RWPE2 (cell line): ENCODE measurements around the gene SNAPC3.
A peak's percentile ranks its signal among the peaks of the same experiment; 100 is the strongest.
"Not testable (repeated sequence)": the region's sequence is repeated elsewhere in the genome, so short reads cannot be mapped to it uniquely, and the experiment has no call there.

Experiments
- ATAC-seq: fragments of 200-7000 bp; cut with Tn5 transposase; 3 replicates; pipeline ENCODE4 v1.9.1; 2021; ENCODE audit warnings: low read depth
- DNase-seq: peaks from one replicate; pipeline ENCODE4 v3.0.0-alpha.2; 2020; ENCODE audit warnings: low spot score
- H3K27ac ChIP-seq: fragments of 450-650 bp; 2 replicates; pipeline ENCODE4 v1.5.1; 2017; ENCODE audit warnings: mild to moderate bottlenecking; ENCODE audit not compliant: poor library complexity, severe bottlenecking
- H3K27me3 ChIP-seq: fragments of 250-450 bp; sonication (Bioruptor Pico); 2 replicates; pipeline ENCODE4 v1.5.1; 2021; ENCODE audit warnings: mild to moderate bottlenecking, moderate library complexity; ENCODE audit not compliant: insufficient read depth, poor library complexity, severe bottlenecking
- H3K36me3 ChIP-seq: fragments of 250-450 bp; sonication (Bioruptor Pico); 2 replicates; pipeline ENCODE4 v1.5.1; 2020; ENCODE audit warnings: low read depth, mild to moderate bottlenecking, moderate library complexity
- H3K4me1 ChIP-seq: fragments of 250-450 bp; sonication (Bioruptor Pico); 2 replicates; pipeline ENCODE4 v1.5.1; 2021; ENCODE audit warnings: mild to moderate bottlenecking, moderate library complexity; ENCODE audit not compliant: insufficient read depth, poor library complexity, severe bottlenecking
- H3K4me3 ChIP-seq: fragments of 250-450 bp; sonication (Bioruptor Pico); 2 replicates; pipeline ENCODE4 v1.5.1; 2021; ENCODE audit warnings: mild to moderate bottlenecking, moderate library complexity; ENCODE audit not compliant: severe bottlenecking
- H3K9me3 ChIP-seq: fragments of 250-450 bp; sonication (Bioruptor Pico); 2 replicates; pipeline ENCODE4 v1.5.1; 2021; ENCODE audit warnings: mild to moderate bottlenecking, moderate library complexity; ENCODE audit not compliant: severe bottlenecking
- TF ChIP-seq, protein P1 (sequence below): fragments of 450-650 bp; IDR thresholded peaks from one replicate; pipeline ENCODE4 v1.5.1; 2017; ENCODE audit warnings: mild to moderate bottlenecking, moderate library complexity; ENCODE audit not compliant: poor library complexity, severe bottlenecking

The SNAPC3 gene

DNA sequence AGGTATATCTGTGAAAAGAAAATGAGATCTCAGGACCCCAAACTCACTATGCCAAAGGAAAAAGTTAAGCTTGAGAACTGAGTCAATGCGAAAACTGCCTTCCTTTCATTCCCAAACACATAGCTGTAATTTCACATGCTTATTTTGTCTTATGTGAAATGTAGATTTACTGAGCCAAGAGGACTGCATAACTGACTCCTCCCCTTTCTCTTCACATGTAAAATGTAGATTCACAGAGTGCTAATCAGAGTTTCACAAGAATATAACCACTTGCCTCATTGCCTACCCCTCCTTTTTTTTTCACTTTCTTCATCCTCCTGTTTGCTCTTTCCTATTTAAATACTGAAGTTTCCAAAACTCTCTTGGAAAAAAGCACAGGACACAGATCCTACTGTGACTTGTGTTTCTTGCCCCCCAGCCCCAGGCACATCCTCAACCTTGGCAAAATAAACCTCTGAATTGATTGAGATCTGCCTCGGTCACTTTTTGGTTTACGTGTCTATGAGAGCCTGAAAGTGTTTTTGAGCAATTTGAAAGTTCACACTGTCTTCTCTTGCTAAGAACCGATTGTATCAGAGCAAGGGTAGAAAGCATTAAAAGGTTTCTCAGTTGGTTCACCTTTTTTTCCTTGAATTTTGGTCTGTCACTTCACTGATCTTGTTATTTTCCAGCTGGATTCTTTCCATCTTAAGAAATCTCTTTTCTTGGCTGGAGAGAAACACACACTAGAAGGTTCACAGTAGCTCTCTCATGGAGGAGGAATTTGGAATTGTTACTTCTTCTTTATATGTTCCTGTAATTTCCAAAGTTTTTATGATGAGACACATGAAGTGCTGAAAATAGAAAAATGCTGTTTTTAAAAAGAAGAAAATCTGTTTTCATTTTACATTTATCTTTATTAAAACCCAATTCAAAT, 44.8 kb upstream of the SNAPC3 start:
- ATAC-seq: no peak
- DNase-seq: no peak
- H3K4me1 ChIP-seq: no peaks in the 10 kb centered on the region
- H3K36me3 ChIP-seq: no peaks in the 10 kb centered on the region
- no peaks in the 10 kb centered on the region for H3K27me3 ChIP-seq
- H3K27ac ChIP-seq: no peak overlapping the region
- H3K4me3 ChIP-seq: no peak overlapping the region
- TF ChIP-seq, protein P1, sequence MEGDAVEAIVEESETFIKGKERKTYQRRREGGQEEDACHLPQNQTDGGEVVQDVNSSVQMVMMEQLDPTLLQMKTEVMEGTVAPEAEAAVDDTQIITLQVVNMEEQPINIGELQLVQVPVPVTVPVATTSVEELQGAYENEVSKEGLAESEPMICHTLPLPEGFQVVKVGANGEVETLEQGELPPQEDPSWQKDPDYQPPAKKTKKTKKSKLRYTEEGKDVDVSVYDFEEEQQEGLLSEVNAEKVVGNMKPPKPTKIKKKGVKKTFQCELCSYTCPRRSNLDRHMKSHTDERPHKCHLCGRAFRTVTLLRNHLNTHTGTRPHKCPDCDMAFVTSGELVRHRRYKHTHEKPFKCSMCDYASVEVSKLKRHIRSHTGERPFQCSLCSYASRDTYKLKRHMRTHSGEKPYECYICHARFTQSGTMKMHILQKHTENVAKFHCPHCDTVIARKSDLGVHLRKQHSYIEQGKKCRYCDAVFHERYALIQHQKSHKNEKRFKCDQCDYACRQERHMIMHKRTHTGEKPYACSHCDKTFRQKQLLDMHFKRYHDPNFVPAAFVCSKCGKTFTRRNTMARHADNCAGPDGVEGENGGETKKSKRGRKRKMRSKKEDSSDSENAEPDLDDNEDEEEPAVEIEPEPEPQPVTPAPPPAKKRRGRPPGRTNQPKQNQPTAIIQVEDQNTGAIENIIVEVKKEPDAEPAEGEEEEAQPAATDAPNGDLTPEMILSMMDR: no peak
- H3K9me3 ChIP-seq: no peaks in the 10 kb centered on the region

DNA sequence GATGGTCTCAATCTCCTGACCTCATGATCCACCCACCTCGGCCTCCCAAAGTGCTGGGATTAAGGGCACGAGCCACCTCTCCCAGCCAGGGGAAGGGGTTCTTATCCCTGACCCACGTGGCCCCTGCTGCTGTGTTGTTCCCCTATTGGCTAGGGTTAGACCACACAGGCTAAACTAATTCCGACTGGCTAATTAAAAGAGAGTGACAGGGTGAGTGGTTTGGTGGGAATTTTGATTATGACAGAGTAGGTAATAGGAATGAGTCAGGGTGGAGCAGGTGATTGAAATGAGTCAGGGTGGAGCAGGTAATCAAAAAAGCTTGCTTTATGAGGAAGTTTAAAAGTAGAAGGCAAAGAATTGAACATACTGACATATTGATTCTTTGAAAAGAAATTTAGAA, 43.4 kb upstream of the SNAPC3 start:
- H3K27me3 ChIP-seq, ATAC-seq, H3K9me3 ChIP-seq, DNase-seq, H3K4me3 ChIP-seq, H3K27ac ChIP-seq, H3K36me3 ChIP-seq, H3K4me1 ChIP-seq: not testable (repeated sequence)

DNA sequence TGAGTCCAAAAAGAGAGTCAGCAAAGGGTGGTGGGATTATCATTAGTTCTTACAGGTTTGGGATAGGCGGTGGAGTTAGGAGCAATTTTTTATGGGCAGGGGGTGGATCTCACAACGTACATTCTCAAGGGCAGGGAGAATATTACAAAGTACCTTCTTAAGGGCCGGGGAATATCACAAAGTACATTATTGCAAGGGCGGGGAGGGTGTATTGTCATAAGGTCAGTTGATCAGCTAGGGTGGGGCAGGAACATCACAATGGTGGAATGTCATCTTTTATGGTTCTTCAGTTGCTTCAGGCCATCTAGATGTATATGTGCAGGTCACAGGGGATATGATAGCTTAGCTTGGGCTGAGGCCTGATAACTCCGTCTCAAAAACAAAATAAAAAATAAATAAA, 42.8 kb upstream of the SNAPC3 start:
- H3K9me3 ChIP-seq, H3K27me3 ChIP-seq, DNase-seq, H3K4me3 ChIP-seq, H3K27ac ChIP-seq, H3K4me1 ChIP-seq, H3K36me3 ChIP-seq, ATAC-seq: not testable (repeated sequence)

DNA sequence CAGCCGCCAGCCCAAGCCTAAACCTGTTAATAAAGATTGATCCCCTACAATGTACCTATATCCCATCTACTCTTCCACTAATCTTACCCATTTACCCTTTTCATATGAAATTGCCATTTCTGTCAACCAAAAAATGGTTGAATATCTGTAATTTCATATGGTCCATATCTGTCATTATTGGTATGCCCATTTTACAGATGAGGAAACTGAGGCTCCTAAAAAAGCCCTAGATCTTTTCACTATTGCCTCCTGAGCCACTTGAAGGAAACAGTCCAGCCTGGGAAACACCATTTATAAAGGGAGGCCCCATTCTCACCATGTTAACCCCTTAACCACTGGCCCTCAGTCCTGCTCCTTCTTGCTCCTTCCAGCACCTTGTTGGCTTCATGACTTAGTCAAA, 41.2 kb upstream of the SNAPC3 start:
- Histone ChIP-seq H3K27ac (no peak overlapping the region), H3K4me3 (no peak overlapping the region), H3K36me3 (no peaks in the 10 kb centered on the region), H3K4me1 (no peaks in the 10 kb centered on the region), H3K27me3 (no peaks in the 10 kb centered on the region), H3K9me3 (no peaks in the 10 kb centered on the region)
- DNase-seq (no peak), ATAC-seq (no peak)
- TF ChIP-seq, protein P1: no peak

DNA sequence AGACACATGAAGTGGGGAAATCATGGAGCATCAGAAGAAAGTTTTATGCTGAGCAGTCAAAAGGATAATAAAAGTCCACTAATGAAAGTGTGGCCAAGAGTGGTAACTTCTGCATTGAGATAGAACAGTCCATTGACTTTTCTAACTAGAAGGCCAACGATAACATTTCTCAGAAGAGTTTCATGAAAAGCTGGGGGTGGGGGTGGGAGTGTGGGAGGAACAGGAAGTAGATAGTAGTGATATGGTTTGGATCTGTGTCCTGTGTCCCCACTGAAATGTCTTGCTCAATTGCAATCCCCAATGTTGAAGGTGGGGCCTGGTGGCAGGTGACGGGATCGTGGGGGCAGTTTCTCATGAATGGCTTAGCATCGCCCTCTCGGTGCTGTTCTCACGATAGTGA, 36.2 kb upstream of the SNAPC3 start:
- no peak for ATAC-seq
- H3K36me3 ChIP-seq: no peaks in the 10 kb centered on the region
- DNase-seq: no peak
- no peak overlapping the region for H3K27ac ChIP-seq
- H3K27me3 ChIP-seq: no peaks in the 10 kb centered on the region
- no peaks in the 10 kb centered on the region for H3K4me1 ChIP-seq
- TF ChIP-seq, protein P1: no peak
- no peaks in the 10 kb centered on the region for H3K9me3 ChIP-seq
- no peak overlapping the region for H3K4me3 ChIP-seq

DNA sequence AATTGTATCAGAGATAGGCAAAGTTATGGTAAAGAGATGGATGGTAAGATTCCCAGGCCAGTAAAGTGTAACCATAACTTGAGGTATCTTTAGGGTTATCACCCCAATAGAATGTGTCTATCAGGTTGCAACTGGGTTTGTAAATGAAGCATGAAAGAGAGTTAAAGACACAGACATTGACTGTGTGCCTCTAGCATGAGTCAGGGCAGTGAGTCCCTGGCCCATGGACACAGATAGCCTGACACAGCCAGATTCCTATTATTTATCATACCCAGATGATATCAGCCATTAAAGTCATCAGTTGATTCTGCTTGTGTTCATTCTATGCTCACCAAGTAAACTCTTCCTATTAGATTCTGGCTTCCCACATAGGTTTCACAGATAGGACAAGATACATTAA, 33.5 kb upstream of the SNAPC3 start:
- Histone ChIP-seq H3K4me1 (no peaks in the 10 kb centered on the region), H3K27me3 (no peaks in the 10 kb centered on the region), H3K36me3 (no peaks in the 10 kb centered on the region), H3K27ac (no peak overlapping the region), H3K9me3 (no peaks in the 10 kb centered on the region), H3K4me3 (no peak overlapping the region)
- DNase-seq: no peak
- peak; percentile 41; the same call in 1 of the 3 replicates for ATAC-seq
- TF ChIP-seq, protein P1: no peak
